ENCODE results near the gene TSPAN19.

GRCh38 chr12:84973026-84973425, 63.1 kb downstream of the TSPAN19 start:
- TF ChIP-seq EZH2 (IDR thresholded peaks at IDR 0.05; ENCODE audit: low read length, unreplicated experiment) = no peak
- TF ChIP-seq, protein P1, sequence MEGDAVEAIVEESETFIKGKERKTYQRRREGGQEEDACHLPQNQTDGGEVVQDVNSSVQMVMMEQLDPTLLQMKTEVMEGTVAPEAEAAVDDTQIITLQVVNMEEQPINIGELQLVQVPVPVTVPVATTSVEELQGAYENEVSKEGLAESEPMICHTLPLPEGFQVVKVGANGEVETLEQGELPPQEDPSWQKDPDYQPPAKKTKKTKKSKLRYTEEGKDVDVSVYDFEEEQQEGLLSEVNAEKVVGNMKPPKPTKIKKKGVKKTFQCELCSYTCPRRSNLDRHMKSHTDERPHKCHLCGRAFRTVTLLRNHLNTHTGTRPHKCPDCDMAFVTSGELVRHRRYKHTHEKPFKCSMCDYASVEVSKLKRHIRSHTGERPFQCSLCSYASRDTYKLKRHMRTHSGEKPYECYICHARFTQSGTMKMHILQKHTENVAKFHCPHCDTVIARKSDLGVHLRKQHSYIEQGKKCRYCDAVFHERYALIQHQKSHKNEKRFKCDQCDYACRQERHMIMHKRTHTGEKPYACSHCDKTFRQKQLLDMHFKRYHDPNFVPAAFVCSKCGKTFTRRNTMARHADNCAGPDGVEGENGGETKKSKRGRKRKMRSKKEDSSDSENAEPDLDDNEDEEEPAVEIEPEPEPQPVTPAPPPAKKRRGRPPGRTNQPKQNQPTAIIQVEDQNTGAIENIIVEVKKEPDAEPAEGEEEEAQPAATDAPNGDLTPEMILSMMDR (conservative IDR thresholded peaks at IDR 0.05; ENCODE audit: low read depth, low read length) = no peak
